K562 (cell line): ENCODE data around the gene CDK4.

Experiments
- ATF3 ChIP-seq, 2 experiments: fragments of 450-650 bp in 1 of 2; sonication (generic) in 1 of 2; formaldehyde crosslinking in 1 of 2; IDR thresholded peaks in 1 of 2; conservative IDR thresholded peaks in 1 of 2; 2 replicates each; pipeline versions ENCODE4 v1.6.1 to v1.8.1; 2016 to 2023; ENCODE audit warnings: mild to moderate bottlenecking in 2 of 2, moderate library complexity in 2 of 2, inconsistent platforms in 1 of 2, missing genetic modification reagents in 1 of 2
- ATF4 ChIP-seq: fragments of 450-650 bp; formaldehyde crosslinking; IDR thresholded peaks from 2 replicates; pipeline ENCODE4 v1.4.0; 2022; ENCODE audit warnings: mild to moderate bottlenecking, moderate library complexity
- CTCF ChIP-seq, 3 experiments: IDR thresholded peaks in 2 of 3; conservative IDR thresholded peaks in 1 of 3; 2 replicates each; pipeline ENCODE4 v1.5.1; 2011 to 2012; ENCODE audit warnings: low read length in 3 of 3, mild to moderate bottlenecking in 3 of 3, control low read depth in 2 of 3, improper control_type of control experiment in 1 of 3, inconsistent platforms in 1 of 3, low read depth in 1 of 3, mixed read lengths in 1 of 3, moderate library complexity in 1 of 3; ENCODE audit not compliant: insufficient read depth in 2 of 3
- EP300 ChIP-seq: IDR thresholded peaks from 2 replicates; pipeline ENCODE4 v1.6.1; 2012; ENCODE audit warnings: low read length, improper control_type of control experiment
- FOXA1 ChIP-seq: fragments of 450-650 bp; IDR thresholded peaks from 2 replicates; pipeline ENCODE4 v1.6.1; 2016; ENCODE audit warnings: mild to moderate bottlenecking, borderline replicate concordance
- NBN ChIP-seq: fragments of 450-650 bp; IDR thresholded peaks from 2 replicates; pipeline ENCODE4 v1.6.1; 2016; ENCODE audit warnings: low read depth, mild to moderate bottlenecking
- TAF1 ChIP-seq: IDR thresholded peaks from 2 replicates; pipeline ENCODE4 v1.6.1; 2011; ENCODE audit warnings: mild to moderate bottlenecking, low read length, moderate library complexity; ENCODE audit not compliant: insufficient read depth, control insufficient read depth, severe bottlenecking; ENCODE audit errors: extremely low read depth
- TEAD1 ChIP-seq, 2 experiments: fragments of 450-650 bp in 1 of 2; sonication (generic) in 1 of 2; formaldehyde crosslinking; IDR thresholded peaks; 2 replicates each; pipeline versions ENCODE4 v1.4.0 to v1.8.0; 2020 to 2022; ENCODE audit warnings: mild to moderate bottlenecking in 2 of 2, missing genetic modification reagents in 1 of 2
- ZNF609 ChIP-seq: sonication (generic); formaldehyde crosslinking; IDR thresholded peaks from 2 replicates; pipeline ENCODE4 v1.8.1; 2023; ENCODE audit warnings: missing genetic modification reagents, mild to moderate bottlenecking, borderline replicate concordance
- ZZZ3 ChIP-seq: fragments of 450-650 bp; IDR thresholded peaks from 2 replicates; pipeline ENCODE4 v1.6.1; 2016; ENCODE audit warnings: antibody characterized with exemption, mild to moderate bottlenecking, moderate library complexity

- TF ChIP-seq CTCF (IDR thresholded peaks at IDR 0.05 in 2 of 3, conservative IDR thresholded peaks at IDR 0.05 in 1 of 3; ENCODE audit: insufficient read depth in 2 of 3, low read depth in 1 of 3, low read length in 3 of 3), result 0 out of 6 replicates have a peak, but pooled peaks of 1 of the 3 experiments have one; percentile 0
- TF ChIP-seq NBN, result 0 out of 2 replicates have a peak, but pooled peaks have one; percentile 47
- no peak for TF ChIP-seq ATF4
- TF ChIP-seq ATF3 (IDR thresholded peaks at IDR 0.05), result peak; percentile 99
- TF ChIP-seq ATF3 (CRISPR knock-in tag; conservative IDR thresholded peaks at IDR 0.05), result no peak
- no peak for TF ChIP-seq ZNF609 (CRISPR knock-in tag)
- TF ChIP-seq EP300, result no peak; the same call in 1 of the 2 replicates
- no peak for TF ChIP-seq TAF1
- TF ChIP-seq FOXA1, result no peak
- no peak for TF ChIP-seq TEAD1 (CRISPR knock-in tag; IDR thresholded peaks at IDR 0.05)
- no peak for TF ChIP-seq ZZZ3
These were observed 7.2 kb downstream of the CDK4 start, which contains the start of gene TSPAN31 for GRCh38 chr12:57744777-57745484.
